ENCODE results near the gene C2orf81.

DNA sequence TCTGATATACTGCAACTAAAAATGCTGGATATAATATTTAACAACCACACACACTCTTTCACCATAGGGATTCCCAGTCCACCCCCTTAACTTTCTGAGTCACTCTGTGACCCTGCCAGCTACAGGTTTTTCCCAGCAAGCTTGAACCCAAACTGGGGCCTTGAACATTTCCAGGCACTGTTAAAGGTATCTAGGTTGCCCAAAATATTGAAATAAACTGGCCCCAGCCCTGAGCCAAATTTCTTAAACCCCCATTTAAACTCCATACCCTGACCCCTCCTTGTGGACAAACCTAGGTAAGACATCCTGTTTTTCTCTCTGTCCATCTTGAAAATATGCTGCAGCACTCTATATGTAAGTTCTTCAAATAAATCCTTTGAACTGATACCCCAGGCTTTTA, 21.6 kb downstream of the C2orf81 start:
- TF ChIP-seq POLR2A (IDR thresholded peaks at IDR 0.05) (no peak), POLR2AphosphoS5 (IDR thresholded peaks at IDR 0.05) (no peak)
- TF ChIP-seq, protein P1, sequence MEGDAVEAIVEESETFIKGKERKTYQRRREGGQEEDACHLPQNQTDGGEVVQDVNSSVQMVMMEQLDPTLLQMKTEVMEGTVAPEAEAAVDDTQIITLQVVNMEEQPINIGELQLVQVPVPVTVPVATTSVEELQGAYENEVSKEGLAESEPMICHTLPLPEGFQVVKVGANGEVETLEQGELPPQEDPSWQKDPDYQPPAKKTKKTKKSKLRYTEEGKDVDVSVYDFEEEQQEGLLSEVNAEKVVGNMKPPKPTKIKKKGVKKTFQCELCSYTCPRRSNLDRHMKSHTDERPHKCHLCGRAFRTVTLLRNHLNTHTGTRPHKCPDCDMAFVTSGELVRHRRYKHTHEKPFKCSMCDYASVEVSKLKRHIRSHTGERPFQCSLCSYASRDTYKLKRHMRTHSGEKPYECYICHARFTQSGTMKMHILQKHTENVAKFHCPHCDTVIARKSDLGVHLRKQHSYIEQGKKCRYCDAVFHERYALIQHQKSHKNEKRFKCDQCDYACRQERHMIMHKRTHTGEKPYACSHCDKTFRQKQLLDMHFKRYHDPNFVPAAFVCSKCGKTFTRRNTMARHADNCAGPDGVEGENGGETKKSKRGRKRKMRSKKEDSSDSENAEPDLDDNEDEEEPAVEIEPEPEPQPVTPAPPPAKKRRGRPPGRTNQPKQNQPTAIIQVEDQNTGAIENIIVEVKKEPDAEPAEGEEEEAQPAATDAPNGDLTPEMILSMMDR (IDR thresholded peaks at IDR 0.05 in 8 of 11, conservative IDR thresholded peaks at IDR 0.05 in 3 of 11), result peak in 9 of 11 experiments; percentile 15 to 61 (median 42)

All from spleen (tissue), 7 donors.